DND-41 (cell line): Measurements from ENCODE around the gene CAMLG.

ENCODE experiments used
- ATAC-seq: fragments of 200-7000 bp; cut with Tn5 transposase; 3 replicates; pipeline ENCODE4 v1.9.1; 2021; ENCODE audit warnings: low read depth; ENCODE audit not compliant: insufficient read depth
- DNase-seq: peaks from one replicate; pipeline ENCODE4 v3.0.0-alpha.2; 2020
- H2AFZ ChIP-seq: 2 replicates; pipeline ENCODE4 v1.6.0; 2012; ENCODE audit warnings: low read depth, low read length
- H3K27ac ChIP-seq: 2 replicates; pipeline ENCODE4 v1.5.1; 2012; ENCODE audit warnings: low read length, inconsistent platforms
- H3K27me3 ChIP-seq: fragments of 200-600 bp; sonication (generic); 2 replicates; pipeline ENCODE4 v1.6.0; 2012; ENCODE audit warnings: low read length, mild to moderate bottlenecking, inconsistent platforms; ENCODE audit not compliant: insufficient read depth, poor library complexity
- H3K36me3 ChIP-seq: 2 replicates; pipeline ENCODE4 v1.5.1; 2012; ENCODE audit warnings: low read length, inconsistent platforms; ENCODE audit not compliant: insufficient read depth
- H3K4me1 ChIP-seq: 2 replicates; pipeline ENCODE4 v1.5.1; 2012; ENCODE audit warnings: mild to moderate bottlenecking, low read length; ENCODE audit not compliant: insufficient read depth
- H3K4me2 ChIP-seq: 2 replicates; pipeline ENCODE4 v1.6.0; 2012; ENCODE audit warnings: mild to moderate bottlenecking, moderate library complexity, low read length, inconsistent platforms; ENCODE audit not compliant: insufficient read depth
- H3K4me3 ChIP-seq, 2 experiments: fragments of 200-600 bp in 1 of 2; shearing (Covaris generic) in 1 of 2; 2 replicates each; pipeline ENCODE4 v1.5.1; 2012 to 2016; ENCODE audit warnings: inconsistent platforms in 2 of 2, low read length in 2 of 2, mild to moderate bottlenecking in 2 of 2, low read depth in 1 of 2, moderate library complexity in 1 of 2
- H3K79me2 ChIP-seq: 2 replicates; pipeline ENCODE4 v1.6.0; 2012; ENCODE audit warnings: low read length, inconsistent platforms; ENCODE audit not compliant: insufficient read depth
- H3K9ac ChIP-seq: 2 replicates; pipeline ENCODE4 v1.6.0; 2012; ENCODE audit warnings: low read depth, mild to moderate bottlenecking, inconsistent platforms, low read length, moderate library complexity
- H3K9me3 ChIP-seq: 2 replicates; pipeline ENCODE4 v1.5.1; 2012; ENCODE audit warnings: low read length, moderate library complexity, mild to moderate bottlenecking, inconsistent platforms; ENCODE audit not compliant: insufficient read depth, severe bottlenecking
- H4K20me1 ChIP-seq: 2 replicates; pipeline ENCODE4 v1.6.0; 2012; ENCODE audit warnings: low read length; ENCODE audit not compliant: insufficient read depth
- EZH2 ChIP-seq: IDR thresholded peaks from 3 replicates; pipeline ENCODE4 v1.6.1; 2012; ENCODE audit warnings: borderline replicate concordance, low read depth, mild to moderate bottlenecking, moderate library complexity, low read length, inconsistent platforms; ENCODE audit not compliant: severe bottlenecking
- TF ChIP-seq, protein P1 (sequence below): IDR thresholded peaks from 2 replicates; pipeline ENCODE4 v1.5.1; 2012; ENCODE audit warnings: borderline replicate concordance, low read length, moderate library complexity, mild to moderate bottlenecking; ENCODE audit not compliant: poor library complexity, severe bottlenecking; ENCODE audit errors: extremely low read depth

Gene CAMLG

GRCh38 chr5:134794819-134795218, 56.5 kb downstream of the CAMLG start:
- TF ChIP-seq EZH2 = no peak
- TF ChIP-seq, protein P1, sequence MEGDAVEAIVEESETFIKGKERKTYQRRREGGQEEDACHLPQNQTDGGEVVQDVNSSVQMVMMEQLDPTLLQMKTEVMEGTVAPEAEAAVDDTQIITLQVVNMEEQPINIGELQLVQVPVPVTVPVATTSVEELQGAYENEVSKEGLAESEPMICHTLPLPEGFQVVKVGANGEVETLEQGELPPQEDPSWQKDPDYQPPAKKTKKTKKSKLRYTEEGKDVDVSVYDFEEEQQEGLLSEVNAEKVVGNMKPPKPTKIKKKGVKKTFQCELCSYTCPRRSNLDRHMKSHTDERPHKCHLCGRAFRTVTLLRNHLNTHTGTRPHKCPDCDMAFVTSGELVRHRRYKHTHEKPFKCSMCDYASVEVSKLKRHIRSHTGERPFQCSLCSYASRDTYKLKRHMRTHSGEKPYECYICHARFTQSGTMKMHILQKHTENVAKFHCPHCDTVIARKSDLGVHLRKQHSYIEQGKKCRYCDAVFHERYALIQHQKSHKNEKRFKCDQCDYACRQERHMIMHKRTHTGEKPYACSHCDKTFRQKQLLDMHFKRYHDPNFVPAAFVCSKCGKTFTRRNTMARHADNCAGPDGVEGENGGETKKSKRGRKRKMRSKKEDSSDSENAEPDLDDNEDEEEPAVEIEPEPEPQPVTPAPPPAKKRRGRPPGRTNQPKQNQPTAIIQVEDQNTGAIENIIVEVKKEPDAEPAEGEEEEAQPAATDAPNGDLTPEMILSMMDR = no peak
- H3K27ac ChIP-seq = no peak overlapping the region
- H3K4me3 ChIP-seq = no peak overlapping the region
- no peak overlapping the region for H3K4me2 ChIP-seq
- DNase-seq (no peak), ATAC-seq (no peak)
- no peaks in the 10 kb centered on the region for H4K20me1 ChIP-seq
- no peaks in the 10 kb centered on the region for H3K4me1 ChIP-seq
- no peaks in the 10 kb centered on the region for H3K79me2 ChIP-seq
- H3K9me3 ChIP-seq = no peaks in the 10 kb centered on the region
- H2AFZ ChIP-seq = no peak overlapping the region
- H3K36me3 ChIP-seq = peaks cover 96% of the 10 kb centered on the region
- H3K9ac ChIP-seq = no peak overlapping the region
- no peaks in the 10 kb centered on the region for H3K27me3 ChIP-seq

DNA sequence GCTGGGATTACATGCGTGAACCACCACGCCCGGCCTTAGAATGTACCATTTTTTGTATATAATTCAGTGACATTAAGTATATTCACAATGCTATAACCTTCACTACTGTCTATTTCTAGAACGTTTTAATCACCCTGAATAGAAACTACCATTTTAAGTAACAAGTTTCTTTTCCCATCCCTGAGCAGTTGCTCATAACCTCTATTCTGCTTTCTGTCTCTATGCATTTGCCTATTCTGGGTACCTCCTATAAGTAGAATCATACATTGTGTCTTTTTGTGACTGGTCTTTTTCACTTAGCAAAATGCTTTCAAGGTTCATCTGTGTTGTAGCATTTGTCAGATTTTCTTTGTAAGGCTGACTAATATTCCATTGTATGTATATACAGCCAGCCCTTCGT, 60.1 kb downstream of the CAMLG start:
- no peak overlapping the region for H3K27ac ChIP-seq
- H3K36me3 ChIP-seq = peaks cover 96% of the 10 kb centered on the region
- ATAC-seq = no peak

More for the DNA sequence above, 60.1 kb downstream of the CAMLG start:
- H4K20me1 ChIP-seq = no peaks in the 10 kb centered on the region
- DNase-seq = no peak
- H3K4me1 ChIP-seq = no peaks in the 10 kb centered on the region
- no peak overlapping the region for H3K4me3 ChIP-seq
- TF ChIP-seq EZH2 = no peak
- TF ChIP-seq, protein P1 = no peak
- H3K9ac ChIP-seq = no peak overlapping the region
- H2AFZ ChIP-seq = no peak overlapping the region
- H3K79me2 ChIP-seq = 0 out of 2 replicates have a peak, but pooled peaks cover under 1% of the 10 kb centered on the region
- H3K27me3 ChIP-seq = no peaks in the 10 kb centered on the region
- H3K4me2 ChIP-seq = no peak overlapping the region
- no peaks in the 10 kb centered on the region for H3K9me3 ChIP-seq
